ENCODE results near the gene ANO1.
A peak's percentile ranks its signal among the peaks of the same experiment; 100 is the strongest.

The ANO1 gene

DNA sequence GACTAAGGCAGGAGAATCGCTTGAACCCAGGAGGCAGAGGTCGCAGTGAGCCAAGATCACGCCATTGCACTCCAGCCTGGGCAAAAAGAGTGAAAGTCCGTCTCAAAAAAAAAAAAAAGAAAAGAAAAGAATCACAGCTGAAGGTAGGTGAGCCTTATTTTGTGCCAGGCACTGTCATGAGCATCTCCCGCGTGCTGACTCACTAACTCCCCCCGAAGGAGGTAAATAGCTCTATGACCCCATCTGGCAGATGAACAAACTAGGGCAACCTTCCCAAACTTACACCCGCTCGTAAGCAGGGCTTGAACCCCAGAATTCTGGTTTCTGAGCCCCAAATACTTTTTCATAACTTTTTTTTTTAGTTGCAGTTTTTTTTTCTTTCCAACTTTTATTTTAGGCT lies 60.3 kb downstream of the ANO1 start:
- no peak for DNase-seq (ENCODE audit: low spot score)

- no peak for DNase-seq (ENCODE audit: low spot score)
These were observed 61.8 kb downstream of the ANO1 start for GRCh38 chr11:70139785-70140410.

DNA sequence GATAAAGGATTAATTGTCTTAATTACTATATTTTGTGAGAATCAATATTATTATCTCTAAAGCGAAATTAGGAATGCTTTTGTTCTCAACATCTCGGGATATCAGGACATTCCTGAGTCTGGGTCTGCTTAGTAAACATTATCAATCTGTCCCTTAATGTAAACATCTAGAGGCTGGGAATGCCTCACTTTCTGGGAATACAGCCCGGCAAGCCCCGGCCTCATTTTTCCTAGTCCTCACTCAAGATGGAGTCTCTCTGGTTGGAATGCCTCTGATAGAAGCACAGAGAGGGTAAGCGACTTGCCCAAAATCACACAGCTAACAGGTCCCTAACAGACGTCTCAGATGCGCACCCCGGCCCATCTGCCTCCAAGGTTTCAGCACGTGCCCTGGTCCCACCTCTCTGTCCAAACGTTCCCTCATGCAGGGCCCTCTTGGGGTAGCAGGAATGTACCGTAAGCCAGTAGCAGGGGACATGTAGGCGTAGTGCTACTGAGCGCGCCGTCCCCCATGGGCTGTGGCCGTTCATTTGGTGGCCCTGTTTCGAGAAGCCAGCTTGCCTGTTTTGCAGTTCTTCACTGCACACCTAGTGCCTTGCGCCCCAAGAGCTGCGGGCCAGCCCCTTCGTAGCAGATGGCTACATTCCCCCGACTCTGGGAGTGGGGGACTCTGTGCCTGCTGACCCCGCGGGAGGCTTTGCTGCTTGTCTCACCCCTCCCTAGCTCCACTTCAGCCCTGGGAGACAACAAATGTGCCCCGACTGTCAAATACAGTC lies 62.8 kb downstream of the ANO1 start:
- DNase-seq (ENCODE audit: low spot score): no peak

GRCh38 chr11:70141486-70142220 lies 63.5 kb downstream of the ANO1 start:
- DNase-seq (ENCODE audit: low spot score): no peak

DNA sequence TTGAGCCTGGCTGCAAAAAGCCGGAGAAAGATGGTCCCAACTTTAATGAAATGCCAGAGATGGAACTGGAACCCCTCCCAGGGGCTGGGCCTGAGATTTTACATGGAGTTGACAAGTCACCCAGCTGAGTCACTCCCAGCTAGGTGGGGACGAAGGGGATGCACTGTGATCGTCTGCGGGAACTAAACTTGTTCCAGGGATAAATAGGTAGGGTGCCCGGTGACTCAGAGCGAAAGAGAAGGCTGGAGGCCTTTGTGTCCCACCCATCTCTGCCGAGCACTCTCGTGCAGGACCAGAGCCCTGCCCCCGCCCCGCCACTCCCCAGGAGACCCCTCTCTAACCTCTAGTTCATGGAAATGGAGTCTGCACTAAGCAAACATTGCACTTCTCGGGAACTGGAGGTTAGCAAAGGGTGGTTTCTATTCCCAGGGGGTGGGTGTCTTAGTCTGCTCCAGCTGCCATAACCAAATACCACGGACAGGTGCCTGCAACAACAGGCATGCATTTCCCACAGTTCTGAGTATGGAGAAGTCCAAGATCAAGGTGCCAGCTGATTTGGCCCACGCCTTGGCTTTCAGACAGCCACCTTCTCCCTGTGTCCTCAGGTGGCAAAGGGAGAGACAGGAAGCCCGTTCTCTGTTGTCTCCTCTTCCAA lies 64.2 kb downstream of the ANO1 start:
- DNase-seq (ENCODE audit: low spot score): no peak

- no peak for DNase-seq (ENCODE audit: low spot score)
These were observed 66.1 kb downstream of the ANO1 start for GRCh38 chr11:70144262-70144661.

GRCh38 chr11:70145071-70145470 lies 67.0 kb downstream of the ANO1 start:
- DNase-seq (ENCODE audit: low spot score): no peak

- no peak for DNase-seq (ENCODE audit: low spot score)
These were observed 67.7 kb downstream of the ANO1 start for GRCh38 chr11:70145841-70146240.

DNA sequence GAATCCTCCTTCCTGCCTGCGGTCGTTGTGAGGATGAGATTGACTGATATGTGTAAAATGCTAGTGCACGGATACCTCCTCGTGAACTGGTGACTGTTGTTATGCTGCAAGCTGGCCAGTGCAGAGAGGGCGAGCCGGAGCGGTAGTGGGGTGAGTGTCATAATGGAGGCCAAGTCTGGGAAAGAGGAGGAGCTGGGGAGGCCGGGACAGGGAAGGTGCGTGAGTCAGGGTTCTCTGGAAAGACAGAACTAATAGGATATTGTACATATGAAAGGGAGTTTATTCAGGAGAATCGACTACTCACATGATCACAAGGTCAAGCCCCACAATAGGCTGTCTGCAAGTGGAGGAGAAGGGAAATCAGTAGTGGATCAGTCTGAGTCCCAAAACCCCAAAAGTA lies 68.2 kb downstream of the ANO1 start:
- DNase-seq (ENCODE audit: low spot score): no peak

GRCh38 chr11:70146895-70147520 lies 68.9 kb downstream of the ANO1 start:
- no peak for DNase-seq (ENCODE audit: low spot score)

DNA sequence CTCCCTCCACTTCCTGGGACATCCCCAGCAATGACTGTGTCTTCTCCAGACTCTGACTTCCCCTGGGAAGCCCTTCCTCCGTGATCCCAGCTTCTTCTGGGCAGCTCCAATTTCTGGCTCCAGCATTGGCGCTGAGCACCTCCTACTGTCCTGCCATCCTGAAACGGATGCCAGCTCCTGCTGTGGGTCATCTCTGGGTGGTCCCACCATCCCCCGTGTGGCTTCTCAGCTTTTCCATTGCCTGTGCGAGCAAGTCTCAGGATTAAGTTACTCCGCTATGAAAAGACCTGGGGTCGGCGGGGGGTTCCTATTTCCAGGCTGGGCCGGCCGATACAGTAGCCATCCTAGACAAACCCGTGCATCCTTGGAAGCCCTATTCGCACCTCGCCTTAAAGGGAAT lies 69.6 kb downstream of the ANO1 start:
- DNase-seq (ENCODE audit: low spot score): no peak

- no peak for DNase-seq (ENCODE audit: low spot score)
These were observed 73.6 kb downstream of the ANO1 start for GRCh38 chr11:70151671-70152070.

GRCh38 chr11:70153133-70153727 lies 75.1 kb downstream of the ANO1 start:
- no peak for DNase-seq (ENCODE audit: low spot score)

GRCh38 chr11:70155386-70155785 lies 77.3 kb downstream of the ANO1 start:
- no peak for DNase-seq (ENCODE audit: low spot score)

- DNase-seq (ENCODE audit: low spot score): no peak
These were observed 78.3 kb downstream of the ANO1 start for GRCh38 chr11:70156291-70157037.

DNA sequence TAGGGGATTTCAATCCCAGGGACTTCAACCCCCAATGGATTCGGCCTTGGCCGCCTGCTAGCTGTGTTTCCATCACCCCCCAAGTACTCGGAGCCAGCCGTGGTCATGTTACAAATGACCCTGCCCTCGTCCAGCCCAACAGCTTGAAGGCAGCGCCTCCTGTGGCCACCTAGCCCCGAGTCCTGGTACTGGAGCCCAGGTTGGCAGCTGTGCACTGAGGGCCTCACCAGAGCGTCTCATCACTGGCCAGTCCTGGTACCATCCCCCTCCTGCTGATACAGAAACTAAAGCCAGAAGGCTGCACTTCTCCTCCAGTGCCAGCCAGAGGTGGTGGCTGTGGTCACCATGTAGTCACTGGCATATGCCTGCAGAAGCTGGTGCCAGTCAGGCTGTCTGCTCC lies 80.1 kb downstream of the ANO1 start:
- peak; percentile 4 for DNase-seq (ENCODE audit: low spot score)

- no peak for DNase-seq (ENCODE audit: low spot score)
These were observed 80.8 kb downstream of the ANO1 start for GRCh38 chr11:70158757-70159389.

DNA sequence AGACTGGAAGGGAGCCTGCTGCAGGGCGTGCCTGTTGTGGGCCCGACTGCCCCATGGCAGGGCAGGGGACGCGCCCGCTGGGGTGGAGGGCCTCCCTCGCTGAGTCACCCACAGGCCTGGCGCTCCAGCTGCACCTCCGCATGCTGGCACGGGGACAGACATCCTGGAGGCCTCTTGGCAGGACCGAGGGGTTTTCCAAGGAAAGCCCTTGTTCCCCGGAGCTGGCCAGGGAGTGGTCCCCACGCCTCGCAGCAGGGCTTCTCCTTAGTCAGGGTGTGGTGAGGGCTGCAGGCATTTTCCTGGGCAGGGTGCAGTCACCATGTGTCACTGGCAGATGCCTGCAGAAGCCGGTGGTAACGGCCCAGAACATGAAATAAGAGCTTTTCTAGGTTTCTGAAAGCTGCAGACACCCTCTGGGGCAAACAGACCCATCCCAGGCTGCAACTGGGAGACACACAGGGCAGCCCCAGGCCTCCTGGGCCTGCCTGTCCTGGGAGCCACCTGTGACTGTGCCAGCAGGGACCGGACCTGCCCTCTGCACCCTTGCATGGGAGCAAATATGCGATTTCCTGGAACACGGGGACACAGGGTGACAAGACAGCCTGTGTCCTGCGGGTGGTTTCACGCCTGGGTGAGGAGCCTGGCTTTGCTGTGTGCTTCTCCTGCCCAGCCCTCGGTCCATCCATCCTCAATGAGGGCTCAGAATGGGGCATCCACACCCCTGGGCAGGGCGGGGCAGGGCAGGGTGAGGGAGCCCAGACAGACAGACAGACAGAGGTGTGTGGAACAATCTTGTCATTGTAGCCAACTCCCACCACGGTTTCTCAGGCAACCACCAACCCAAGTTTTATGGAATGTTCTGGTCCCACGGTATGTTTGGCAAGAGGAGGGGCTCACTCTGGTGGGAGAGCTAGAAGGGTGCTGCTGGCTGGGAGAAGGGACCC lies 81.8 kb downstream of the ANO1 start:
- DNase-seq (ENCODE audit: low spot score): peak; percentile 24

GRCh38 chr11:70161043-70161625 lies 83.0 kb downstream of the ANO1 start:
- DNase-seq (ENCODE audit: low spot score): no peak
